GM15510 (cell line): ENCODE measurements around the gene WNT16.

Experiments used
- POLR2A ChIP-seq: IDR thresholded peaks from 3 replicates; pipeline ENCODE4 v1.6.1; 2011; ENCODE audit warnings: borderline replicate concordance; ENCODE audit not compliant: insufficient read length; ENCODE audit errors: extremely low read depth

Gene WNT16

DNA sequence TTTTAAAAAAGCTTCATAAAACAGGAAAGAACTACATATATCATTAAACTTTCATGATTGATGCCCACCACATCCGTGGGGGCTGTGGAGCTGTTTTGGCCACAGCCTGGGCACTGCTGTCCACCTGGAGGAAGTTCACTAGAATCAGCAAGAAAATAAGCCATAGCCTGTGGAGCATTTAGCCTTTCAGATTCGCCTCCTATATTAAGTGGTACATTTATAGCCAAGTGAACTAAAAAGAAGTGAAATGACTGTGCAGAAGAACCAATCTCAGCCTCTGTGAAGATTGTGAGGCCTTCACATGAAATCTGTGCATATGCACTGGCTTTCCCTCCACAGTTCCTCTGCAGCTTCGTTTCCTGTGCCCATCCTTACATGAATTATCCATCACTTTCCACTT is 23.5 kb downstream of the WNT16 start:
- no peak for TF ChIP-seq POLR2A

DNA sequence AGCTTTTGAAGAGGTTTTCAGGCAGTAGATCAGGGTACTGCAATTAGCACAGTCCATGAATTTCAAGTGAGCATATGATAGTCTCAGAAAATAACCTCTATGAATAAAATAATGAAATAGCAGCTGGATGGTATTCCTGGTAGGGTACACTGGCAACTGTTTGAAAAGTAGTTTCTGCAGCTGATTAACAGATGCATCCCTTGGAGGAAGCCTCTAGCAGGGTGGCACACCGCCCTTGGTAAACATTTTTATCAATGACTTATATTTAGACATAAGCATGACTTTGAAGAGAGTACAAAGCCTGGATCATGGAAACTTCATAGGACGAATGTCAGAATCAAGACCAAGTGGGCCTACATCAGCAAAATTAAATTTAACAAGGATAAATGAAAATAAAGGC is 26.8 kb downstream of the WNT16 start:
- no peak for TF ChIP-seq POLR2A

DNA sequence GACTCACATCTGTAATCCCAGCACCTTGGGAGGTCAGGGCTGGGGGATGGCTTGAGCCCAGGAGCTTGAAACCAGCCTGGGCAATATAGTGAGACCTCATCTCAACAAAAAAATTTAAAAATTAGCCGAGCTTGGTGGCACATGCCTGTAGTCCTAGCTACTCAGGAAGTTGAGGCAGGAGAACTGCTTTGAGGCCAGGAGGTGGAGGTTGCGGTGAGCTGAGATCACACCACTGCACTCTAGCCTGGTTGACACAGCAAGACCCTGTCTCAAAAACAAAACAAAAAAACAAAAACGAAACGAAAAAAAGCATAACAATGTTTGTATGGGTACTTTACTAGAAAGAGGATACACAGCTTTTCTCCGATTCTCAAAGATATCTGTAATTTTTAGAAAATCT is 31.8 kb downstream of the WNT16 start:
- no peak for TF ChIP-seq POLR2A

DNA sequence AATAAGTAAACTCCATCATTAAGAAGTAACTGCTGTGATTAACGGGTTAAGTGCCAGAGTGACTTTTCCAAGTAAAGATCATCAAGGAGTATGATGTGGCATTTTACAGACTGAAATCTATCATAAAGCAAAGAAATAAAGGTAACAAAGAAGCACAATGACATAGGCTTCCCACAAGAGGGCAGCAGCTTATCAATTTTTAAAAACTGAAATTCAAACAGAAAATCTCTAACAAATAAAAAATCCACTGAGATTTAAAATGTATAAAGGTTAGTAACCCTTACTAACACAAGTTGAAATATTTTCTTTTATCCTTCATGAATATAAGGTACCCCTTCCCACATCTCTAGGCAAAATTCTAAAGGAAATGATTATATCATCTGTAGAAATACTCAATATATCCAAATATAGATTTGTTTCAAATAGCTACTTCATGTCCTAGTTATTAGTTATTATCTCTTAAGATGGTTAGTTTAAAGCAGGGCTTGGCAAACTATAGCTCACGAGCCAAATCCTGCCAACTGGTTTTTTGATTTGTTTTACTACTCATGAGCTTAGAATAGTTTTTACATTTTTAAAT is 38.1 kb downstream of the WNT16 start:
- TF ChIP-seq POLR2A, result no peak

DNA sequence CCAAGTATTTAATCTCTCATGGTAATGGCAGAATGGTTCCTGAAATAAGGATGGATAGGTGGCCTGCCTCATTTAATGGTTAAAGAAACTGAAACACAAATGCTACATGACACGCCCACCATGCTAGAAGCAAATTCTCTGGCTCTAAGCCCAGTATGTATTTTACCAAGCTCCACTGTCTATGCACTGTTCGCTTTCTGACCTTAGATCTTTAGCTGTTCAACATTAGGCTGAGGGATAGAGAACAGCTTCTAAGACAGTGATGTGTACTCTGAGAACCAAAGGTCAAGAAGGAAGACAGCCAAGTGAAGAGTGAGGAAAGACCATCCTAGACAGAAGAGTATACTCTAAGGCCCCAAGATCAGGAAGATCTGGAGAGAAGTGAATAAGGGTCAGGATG is 40.7 kb downstream of the WNT16 start:
- no peak for TF ChIP-seq POLR2A

DNA sequence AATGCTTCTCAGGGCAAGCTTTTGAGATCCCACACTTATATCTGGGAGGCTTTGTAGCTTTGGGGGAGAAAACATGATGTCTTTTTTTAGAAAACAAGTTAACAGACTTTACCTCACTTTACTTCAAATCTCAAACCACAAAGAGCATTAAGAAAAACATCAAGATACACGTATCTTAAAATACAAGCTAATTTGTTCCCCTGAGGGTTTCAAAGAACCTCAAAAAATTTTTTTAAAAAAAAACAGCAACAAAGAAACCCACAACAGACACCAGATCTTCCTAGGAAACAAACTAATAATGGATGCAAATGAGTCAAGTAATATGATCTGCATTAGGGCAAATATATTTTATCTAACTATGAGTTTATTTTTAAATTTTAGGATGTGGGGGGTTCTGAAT is 42.6 kb downstream of the WNT16 start:
- no peak for TF ChIP-seq POLR2A

DNA sequence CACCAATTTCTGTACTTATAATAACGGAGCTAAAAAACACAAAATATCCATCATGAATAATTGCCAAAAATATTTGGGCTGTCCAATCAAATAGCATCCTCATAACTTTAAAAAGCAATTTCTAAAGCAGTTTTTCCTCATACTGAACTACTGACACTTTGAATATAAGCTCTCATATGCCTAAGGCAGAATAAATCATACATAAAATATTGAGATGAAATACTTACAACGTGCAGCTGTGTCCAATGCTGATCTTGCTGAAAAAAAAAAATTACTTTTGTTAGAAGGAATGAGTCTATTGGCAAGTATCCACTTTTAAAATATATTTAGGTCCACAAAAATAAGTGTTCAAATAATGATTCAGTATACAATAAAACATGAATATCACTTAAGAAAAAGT is 43.1 kb downstream of the WNT16 start:
- no peak for TF ChIP-seq POLR2A

DNA sequence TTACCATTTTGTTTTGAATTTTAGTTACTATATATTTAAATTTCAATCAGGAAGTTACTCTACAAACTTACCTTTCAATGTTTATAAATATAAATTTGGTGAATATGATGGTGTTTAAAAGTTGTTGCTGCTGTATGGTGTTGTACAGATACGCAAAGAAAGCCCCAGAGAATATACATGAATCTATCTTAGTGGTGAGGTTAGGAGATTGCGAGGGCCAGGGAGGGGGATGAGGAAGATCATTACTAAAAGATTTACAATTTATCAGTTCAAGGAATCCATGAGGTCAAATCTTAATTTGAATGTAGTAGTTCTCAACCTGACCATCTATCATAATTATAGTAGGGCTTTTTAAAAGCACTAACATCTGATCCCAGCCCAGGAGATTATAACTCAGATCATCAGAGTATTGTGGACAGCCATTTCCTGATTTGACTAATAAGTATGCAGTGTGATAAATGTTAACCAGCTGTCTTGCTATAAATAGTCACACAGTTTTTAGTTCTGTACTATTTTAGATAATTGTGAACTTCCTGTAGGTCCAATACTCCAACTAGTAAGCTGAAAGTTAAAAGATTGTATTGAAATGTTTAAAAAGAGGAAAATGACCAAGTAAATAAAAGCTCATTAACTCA is 43.7 kb downstream of the WNT16 start:
- TF ChIP-seq POLR2A, result no peak

DNA sequence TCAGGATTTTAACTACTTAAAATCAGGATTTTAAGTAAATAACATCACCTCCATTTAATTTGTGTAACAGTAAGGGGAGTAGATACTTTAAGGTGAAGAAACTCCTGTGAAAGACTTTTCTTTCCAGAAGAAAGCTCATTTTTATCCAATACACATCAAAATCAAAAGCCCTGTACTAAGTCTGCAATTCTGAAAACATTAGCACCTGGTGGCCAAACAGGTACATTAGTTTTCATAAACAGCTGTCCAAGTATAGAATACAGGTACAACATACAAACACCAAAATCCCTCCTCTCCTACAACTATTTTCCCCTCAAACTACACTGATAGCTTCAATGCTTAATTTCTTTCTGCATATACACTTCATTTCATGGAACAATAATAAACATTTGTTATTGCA is 44.4 kb downstream of the WNT16 start:
- TF ChIP-seq POLR2A, result no peak

DNA sequence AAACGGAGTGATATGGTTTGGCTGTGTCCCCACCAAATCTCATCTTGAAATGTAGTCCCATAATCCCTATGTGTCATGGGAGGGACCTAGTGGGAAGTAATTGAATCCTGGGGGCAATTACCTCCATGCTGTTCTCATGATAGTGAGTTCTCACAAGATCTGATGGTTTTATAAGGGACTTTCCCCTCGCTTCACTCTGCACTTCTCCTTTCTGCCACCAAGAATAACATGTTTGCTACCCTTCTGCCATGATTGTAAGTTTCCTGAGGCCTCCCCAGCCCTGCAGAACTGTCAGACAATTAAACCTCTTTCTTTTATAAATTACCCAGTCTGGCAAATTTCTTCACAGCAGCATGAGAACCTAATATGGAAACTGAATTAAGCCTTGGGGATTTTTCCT is 48.2 kb downstream of the WNT16 start:
- TF ChIP-seq POLR2A, result no peak

DNA sequence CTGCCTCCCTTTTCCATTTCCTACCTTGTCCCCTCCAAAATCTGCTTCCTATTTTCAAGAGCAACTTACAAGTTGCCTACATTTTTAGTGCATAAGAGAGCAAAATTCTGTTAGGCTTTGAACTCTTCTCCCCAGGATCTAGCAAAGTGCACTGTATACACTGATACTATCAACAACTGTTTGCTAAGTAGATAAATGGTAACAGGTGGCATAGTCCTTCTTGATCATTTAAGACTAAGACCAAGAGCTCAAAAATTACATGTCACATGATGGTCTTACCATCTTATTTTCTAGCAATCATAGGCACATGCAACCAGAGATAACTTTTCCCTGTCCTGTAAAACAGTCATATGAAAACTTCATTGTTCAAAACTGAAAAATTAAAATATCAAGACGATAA is 51.1 kb downstream of the WNT16 start:
- no peak for TF ChIP-seq POLR2A

DNA sequence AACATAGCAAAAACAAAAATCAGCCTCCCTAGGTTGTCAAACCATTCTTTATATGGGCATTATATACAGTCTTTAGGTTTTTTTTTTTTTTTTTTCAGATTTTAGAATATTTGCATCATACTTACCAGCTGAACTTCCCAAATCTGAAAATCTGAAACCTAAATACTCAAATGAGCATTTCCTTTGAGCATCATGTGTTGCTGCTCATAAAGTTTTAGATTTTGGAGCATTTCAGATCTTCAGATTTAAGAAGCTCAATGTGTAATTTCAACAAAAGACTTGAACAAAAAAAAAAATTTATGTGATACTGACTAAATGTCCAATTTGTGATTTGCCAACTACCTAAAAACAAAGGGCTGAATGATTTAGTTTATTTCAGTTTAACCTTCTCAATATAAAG is 53.7 kb downstream of the WNT16 start:
- TF ChIP-seq POLR2A, result no peak

DNA sequence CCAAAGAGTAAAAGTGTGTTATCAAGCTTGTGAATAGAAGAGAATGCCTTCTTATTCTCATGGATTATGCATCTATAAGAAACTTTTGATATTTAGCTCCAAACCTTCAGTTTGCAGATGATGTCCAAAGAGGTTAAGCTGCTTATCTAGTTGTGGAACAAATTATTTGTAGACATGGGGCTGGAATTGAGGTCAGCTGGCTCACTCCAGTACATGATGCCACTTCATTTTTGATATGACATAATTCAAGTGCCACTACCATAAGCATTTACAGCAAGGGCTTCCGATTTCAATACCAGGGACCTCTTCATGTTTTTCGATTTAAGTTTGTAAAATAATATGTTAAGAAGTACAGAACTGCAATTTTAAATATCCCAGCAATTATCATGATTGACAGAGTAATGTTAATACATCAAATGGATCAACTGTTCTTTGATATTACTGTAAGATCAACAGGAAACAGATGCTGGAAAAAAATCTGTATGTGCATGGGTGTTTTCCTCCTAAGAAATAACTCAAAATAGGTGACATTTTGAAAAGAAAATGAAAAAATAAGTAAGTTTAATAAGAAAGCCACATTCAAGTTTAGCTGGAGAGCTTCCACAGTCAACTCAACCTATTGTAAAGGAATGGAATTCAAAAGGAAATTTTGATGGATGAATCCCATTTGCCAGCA is 54.6 kb downstream of the WNT16 start:
- no peak for TF ChIP-seq POLR2A

DNA sequence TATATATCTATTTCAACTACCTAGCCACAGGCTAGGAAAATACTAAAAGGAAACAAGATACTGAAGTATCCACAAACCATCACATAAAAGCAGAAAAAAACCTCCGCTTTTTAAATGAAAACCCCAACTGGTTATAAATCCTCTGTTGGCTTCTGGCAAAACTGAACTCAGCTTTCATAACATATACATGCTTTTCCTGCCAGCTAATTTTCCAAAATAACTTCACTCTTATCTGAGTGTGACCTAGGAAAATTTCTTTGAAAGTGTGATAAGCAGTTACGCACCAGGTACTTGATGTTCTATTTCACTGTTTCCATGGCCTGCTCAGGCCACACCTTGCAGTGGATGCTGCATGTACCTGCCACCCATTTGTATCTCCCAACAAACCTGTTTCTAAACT is 55.5 kb downstream of the WNT16 start:
- TF ChIP-seq POLR2A, result no peak

DNA sequence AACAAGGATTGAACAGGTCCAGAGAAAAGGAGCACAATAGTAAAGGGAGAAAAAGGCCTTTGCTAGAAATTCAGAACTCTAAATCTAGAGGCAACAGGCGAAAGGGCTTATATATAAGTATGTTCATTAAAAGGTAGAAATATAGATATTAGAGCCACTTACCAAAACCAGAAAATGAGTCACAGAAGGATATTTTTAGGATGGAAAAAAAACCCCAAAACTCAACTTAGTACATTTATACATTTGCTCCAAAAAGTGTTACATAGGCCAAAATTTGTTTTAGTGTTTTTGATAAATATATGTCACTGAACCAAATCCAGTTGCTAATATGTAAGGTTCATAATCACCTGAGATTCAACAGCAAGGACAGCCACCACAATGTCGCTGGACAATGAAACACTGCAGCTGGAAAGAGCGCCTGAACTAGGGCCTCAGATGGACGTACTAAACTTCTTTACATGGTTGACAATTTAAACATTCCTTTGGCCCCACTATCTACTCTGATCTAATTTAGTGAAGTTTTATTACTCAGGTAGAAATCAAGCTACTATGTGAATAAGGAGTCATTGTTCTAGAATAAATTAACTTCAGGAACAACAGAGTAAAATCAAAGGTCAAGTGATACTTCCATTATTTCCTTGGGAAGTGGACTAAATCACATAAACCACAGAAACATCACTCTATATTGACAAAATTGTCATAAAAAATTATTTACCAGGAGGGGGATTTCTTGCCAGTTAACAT is 56.4 kb downstream of the WNT16 start:
- TF ChIP-seq POLR2A, result no peak
